HG03354 (cell line): ENCODE results near the gene SSPN.

Experiments used
- ATAC-seq: cut with Tn5 transposase; IDR thresholded peaks from one replicate; pipeline ENCODE4 v1.9.1; 2021; ENCODE audit warnings: mild to moderate bottlenecking; ENCODE audit not compliant: unreplicated experiment, poor library complexity, severe bottlenecking

Gene SSPN

GRCh38 chr12:26185532-26186320, 9.6 kb upstream of the SSPN start:
- no peak for ATAC-seq

- ATAC-seq: no peak
Observed at GRCh38 chr12:26187014-26187798, 8.2 kb upstream of the SSPN start.

- no peak for ATAC-seq
Observed at GRCh38 chr12:26188127-26188526, 7.2 kb upstream of the SSPN start.

- ATAC-seq: no peak
Observed at GRCh38 chr12:26188641-26189040, 6.7 kb upstream of the SSPN start.

- no peak for ATAC-seq
Observed at GRCh38 chr12:26192142-26192541, 3.2 kb upstream of the SSPN start.

GRCh38 chr12:26193539-26193938, 1.8 kb upstream of the SSPN start:
- ATAC-seq: no peak

- ATAC-seq: peak; percentile 61
Observed at GRCh38 chr12:26195641-26196420, 458 bp downstream of the SSPN start.

- ATAC-seq: no peak
Observed at GRCh38 chr12:26196421-26196716, 996 bp downstream of the SSPN start.

GRCh38 chr12:26197832-26198231, 2.5 kb downstream of the SSPN start:
- no peak for ATAC-seq

- ATAC-seq: no peak
Observed at GRCh38 chr12:26198742-26199141, 3.4 kb downstream of the SSPN start.

- no peak for ATAC-seq
Observed at GRCh38 chr12:26203167-26203780, 7.9 kb downstream of the SSPN start.

- no peak for ATAC-seq
Observed at GRCh38 chr12:26204612-26205289, 9.4 kb downstream of the SSPN start.

GRCh38 chr12:26205298-26205697, 9.9 kb downstream of the SSPN start:
- no peak for ATAC-seq

- no peak for ATAC-seq
Observed at GRCh38 chr12:26205941-26206340, 10.6 kb downstream of the SSPN start.

GRCh38 chr12:26211331-26211730, 16.0 kb downstream of the SSPN start:
- no peak for ATAC-seq

- ATAC-seq: no peak
Observed at GRCh38 chr12:26212396-26212795, 17.0 kb downstream of the SSPN start.

- ATAC-seq: no peak
Observed at GRCh38 chr12:26212988-26213387, 17.6 kb downstream of the SSPN start.

- no peak for ATAC-seq
Observed at GRCh38 chr12:26214121-26214520, 18.7 kb downstream of the SSPN start.

- no peak for ATAC-seq
Observed at GRCh38 chr12:26219736-26220135, 24.4 kb downstream of the SSPN start.

GRCh38 chr12:26224657-26225056, 29.3 kb downstream of the SSPN start:
- ATAC-seq: no peak
